Spinal cord (tissue), 10 donors: ENCODE results near the gene ALDH18A1. TPM values are rescaled to one million over a fixed set of nuclear protein-coding genes. Genes with fewer than 3 reads are reported as not detected.
"Not testable (repeated sequence)": the region's sequence is repeated elsewhere in the genome, so short reads cannot be mapped to it uniquely, and the experiment has no call there.

Source experiments
- DNase-seq, 6 donors: peaks; one replicate each; pipeline versions ENCODE4 v3.0.0 to v3.0.0-alpha.2; 2013 to 2015; ENCODE audit warnings: low spot score in 6 of 6, low read depth in 4 of 6
- H3K27ac ChIP-seq: one replicate; pipeline ENCODE4 v1.5.1; 2013; ENCODE audit warnings: low read depth, low read length, control low read depth
- H3K27me3 ChIP-seq: one replicate; pipeline ENCODE4 v1.6.1; 2013; ENCODE audit warnings: low read length; ENCODE audit not compliant: control insufficient read depth, insufficient read depth
- H3K36me3 ChIP-seq: one replicate; pipeline ENCODE4 v1.6.1; 2013; ENCODE audit warnings: low read length; ENCODE audit not compliant: control insufficient read depth, insufficient read depth
- H3K4me1 ChIP-seq: one replicate; pipeline ENCODE4 v1.6.1; 2013; ENCODE audit warnings: low read length; ENCODE audit not compliant: control insufficient read depth, insufficient read depth
- H3K4me3 ChIP-seq: one replicate; pipeline ENCODE4 v1.5.1; 2013; ENCODE audit warnings: low read depth, low read length, control low read depth
- H3K9me3 ChIP-seq: one replicate; pipeline ENCODE4 v1.6.1; 2013; ENCODE audit warnings: low read length; ENCODE audit not compliant: control insufficient read depth, insufficient read depth
- WGBS: methylation state at CpG from one replicate; pipeline ENCODE4 v1.1.5; 2013; ENCODE audit warnings: missing lambda C conversion rate; ENCODE audit not compliant: insufficient coverage; 5-methylcytosine and 5-hydroxymethylcytosine counted together
- polyA plus RNA-seq, 2 donors: library from polyadenylated mRNA; unstranded; fragments of 120-200 nt; gene quantifications; one replicate each; pipeline ENCODE4 v1.2.1, GENCODE V29; 2013; ENCODE audit not compliant: insufficient read length in 2 of 2
- total RNA-seq, 2 donors: library from RNA; depleted of rRNA in 1 of 2; stranded (reverse); fragments of 120-200 nt in 1 of 2; fragments of >200 nt in 1 of 2; gene quantifications; one replicate each; pipeline versions ENCODE4 v1.2.3 to v1.2.4, GENCODE V29; 2013 to 2014
- donor health status: healthy.

Gene ALDH18A1
- total and polyA plus RNA-seq, 4 donors = 57.6 to 75.7 (median 58.5) TPM

DNA sequence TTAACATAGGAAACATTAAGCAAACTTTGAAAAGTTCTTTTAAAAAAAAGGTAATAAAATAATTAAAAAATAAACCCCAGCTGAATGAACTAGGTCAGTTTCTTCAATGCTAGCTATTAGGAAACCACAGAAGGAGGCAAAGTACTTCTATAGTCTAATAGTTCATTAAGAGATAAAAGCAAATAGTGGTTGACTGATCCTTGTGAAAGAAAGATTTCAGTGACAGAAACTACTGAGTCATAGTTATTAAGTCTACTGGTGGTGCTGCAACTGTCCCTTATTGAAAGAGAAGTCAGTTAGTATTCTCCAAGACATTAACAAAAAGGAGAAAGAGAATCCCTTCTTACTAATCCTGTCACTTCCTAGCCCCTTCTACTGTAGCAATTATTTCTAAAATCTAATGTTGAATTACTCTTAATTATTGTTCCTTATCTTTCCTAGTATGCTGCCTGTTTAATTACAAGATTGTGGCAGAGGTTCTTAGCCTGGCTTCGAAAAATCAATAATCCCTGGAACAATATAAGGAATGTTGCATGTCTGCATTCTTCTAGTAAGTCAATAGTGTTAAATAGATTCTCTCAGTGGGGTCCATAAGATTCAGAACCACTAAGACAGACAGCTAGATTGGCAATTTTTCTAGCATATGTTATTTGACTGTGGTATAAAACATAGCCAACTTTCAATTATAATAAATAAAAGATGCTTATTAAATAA lies 19.0 kb upstream of the ALDH18A1 start:
- no CpG with 5 or more reads among the region's 1 CpG for WGBS
- no peak for DNase-seq
- peaks cover 6% of the 10 kb centered on the region for H3K36me3 ChIP-seq
- H3K27ac ChIP-seq = no peak overlapping the region
- no peaks in the 10 kb centered on the region for H3K4me1 ChIP-seq
- H3K9me3 ChIP-seq = no peaks in the 10 kb centered on the region
- H3K4me3 ChIP-seq = no peak overlapping the region
- H3K27me3 ChIP-seq = no peaks in the 10 kb centered on the region

DNA sequence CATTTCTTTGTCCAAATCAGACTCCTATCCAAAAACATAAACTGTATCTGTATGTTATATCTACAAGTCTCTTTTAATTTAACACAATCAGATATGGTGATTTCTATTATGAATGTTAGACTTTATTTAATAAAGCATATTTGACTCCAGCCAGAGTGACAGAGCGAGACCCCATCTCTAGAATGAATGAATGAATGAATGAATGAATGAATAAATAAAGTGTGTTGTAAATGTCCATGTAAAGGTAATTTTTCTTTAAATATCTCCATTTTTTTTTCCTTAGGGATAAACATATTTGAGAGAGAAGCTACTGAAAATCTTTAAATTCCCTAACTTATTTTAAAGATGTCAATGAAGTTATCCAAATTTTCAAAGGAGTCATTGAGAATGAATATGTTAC lies 18.1 kb upstream of the ALDH18A1 start:
- Histone ChIP-seq H3K9me3 (no peaks in the 10 kb centered on the region), H3K4me1 (no peaks in the 10 kb centered on the region), H3K4me3 (no peak overlapping the region), H3K36me3 (peaks cover 8% of the 10 kb centered on the region), H3K27me3 (no peaks in the 10 kb centered on the region), H3K27ac (no peak overlapping the region)
- no peak for DNase-seq
- WGBS = no CpG with 5 or more reads among the region's 1 CpG

DNA sequence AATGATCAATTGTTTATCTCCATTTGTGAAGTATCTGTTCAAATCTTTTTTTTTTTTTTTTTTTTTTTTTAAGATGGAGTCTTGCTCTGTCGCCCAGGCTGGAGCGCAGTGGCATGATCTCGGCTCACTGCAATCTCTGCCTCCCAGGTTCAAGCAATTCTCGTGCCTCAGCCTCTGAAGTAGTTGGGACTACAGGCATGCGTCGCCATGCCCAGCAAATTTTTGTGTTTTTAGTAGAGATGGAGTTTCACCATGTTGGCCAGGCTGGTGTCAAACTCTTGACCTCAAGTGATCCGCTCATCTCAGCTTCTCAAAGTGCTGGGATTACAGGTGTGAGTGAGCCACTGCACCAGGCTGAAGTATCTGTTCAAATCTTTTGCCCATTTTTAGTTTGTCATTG lies 16.1 kb upstream of the ALDH18A1 start:
- H3K9me3 ChIP-seq, H3K4me1 ChIP-seq, H3K27ac ChIP-seq, H3K27me3 ChIP-seq, H3K4me3 ChIP-seq, DNase-seq: not testable (repeated sequence)
- 97% methylated on average over 4 of the region's 7 CpGs for WGBS
- peaks cover 11% of the 10 kb centered on the region for H3K36me3 ChIP-seq

DNA sequence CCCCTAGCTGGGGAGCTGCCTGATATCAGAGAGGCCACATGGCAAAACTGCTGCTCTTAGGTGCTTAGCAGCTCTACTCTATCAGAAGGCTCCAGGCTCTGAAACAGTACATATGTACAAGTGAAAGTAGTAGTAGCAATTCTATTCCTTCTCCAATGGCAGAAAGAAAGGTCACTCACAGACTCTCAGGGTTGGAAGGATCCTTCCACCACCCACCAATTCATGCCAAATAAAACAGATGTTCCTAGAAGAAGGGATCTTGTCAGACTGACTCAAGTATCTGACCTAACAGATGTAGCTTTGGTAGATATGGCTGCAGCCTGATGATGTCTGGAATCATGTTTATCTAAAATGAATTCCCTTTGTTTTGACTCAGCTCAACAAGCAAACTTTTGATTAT lies 8.0 kb upstream of the ALDH18A1 start:
- Histone ChIP-seq H3K9me3 (no peaks in the 10 kb centered on the region), H3K4me1 (no peaks in the 10 kb centered on the region), H3K36me3 (peaks cover 13% of the 10 kb centered on the region), H3K27me3 (no peaks in the 10 kb centered on the region), H3K4me3 (no peak overlapping the region), H3K27ac (no peak overlapping the region)
- no peak for DNase-seq

DNA sequence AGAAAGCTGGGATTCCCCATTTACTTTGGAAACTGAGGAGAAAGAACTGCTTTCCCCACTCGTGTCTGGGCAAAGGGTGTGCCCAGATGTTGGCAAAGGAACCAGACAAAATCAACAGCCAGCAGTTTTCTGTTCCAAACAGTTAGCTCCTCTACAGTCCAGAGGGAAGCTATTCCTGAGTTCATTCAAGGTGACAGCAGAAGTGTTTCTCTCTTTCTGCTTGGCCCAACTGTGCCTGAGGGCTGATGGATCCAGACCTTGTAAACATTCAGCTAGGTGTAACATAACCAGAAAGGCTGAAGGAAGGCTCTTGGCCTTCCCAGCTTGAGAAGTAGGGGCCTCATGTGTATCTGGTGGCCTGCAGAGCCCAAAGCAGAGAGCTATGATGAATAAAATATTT lies 7.0 kb upstream of the ALDH18A1 start:
- no peak overlapping the region for H3K4me3 ChIP-seq
- H3K27ac ChIP-seq = no peak overlapping the region
- no peaks in the 10 kb centered on the region for H3K27me3 ChIP-seq
- peaks cover 10% of the 10 kb centered on the region for H3K36me3 ChIP-seq
- H3K4me1 ChIP-seq = no peaks in the 10 kb centered on the region
- H3K9me3 ChIP-seq = no peaks in the 10 kb centered on the region
- WGBS = no CpG with 5 or more reads among the region's 1 CpG
- no peak for DNase-seq

DNA sequence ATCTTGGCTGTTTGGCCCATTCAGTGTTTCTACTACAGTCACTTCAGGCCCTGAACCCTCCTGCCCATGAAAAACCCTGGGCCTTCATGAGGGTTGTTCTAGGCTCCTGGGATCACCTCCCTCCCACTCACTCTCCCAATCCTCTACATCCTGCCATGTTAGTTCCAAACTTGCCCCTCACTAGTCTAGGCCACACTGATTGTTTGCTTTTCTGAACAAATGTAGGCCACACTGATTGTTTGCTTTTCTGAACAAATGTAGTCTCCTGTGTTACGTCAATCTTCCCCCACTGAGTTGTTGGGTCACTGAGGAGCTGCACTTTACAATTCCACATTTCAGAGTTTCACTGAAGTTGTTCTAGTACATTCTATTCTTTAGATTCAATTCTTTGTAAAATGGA lies 5.3 kb upstream of the ALDH18A1 start:
- DNase-seq = peak in 1 of 6 donors; percentile 26
- H3K4me3 ChIP-seq = no peak overlapping the region
- no peaks in the 10 kb centered on the region for H3K27me3 ChIP-seq
- 86% methylated on average over 1 of the region's 1 CpG for WGBS
- peaks cover 10% of the 10 kb centered on the region for H3K36me3 ChIP-seq
- peaks cover under 1% of the 10 kb centered on the region for H3K4me1 ChIP-seq
- no peaks in the 10 kb centered on the region for H3K9me3 ChIP-seq
- H3K27ac ChIP-seq = peak overlapping the region; percentile 30

DNA sequence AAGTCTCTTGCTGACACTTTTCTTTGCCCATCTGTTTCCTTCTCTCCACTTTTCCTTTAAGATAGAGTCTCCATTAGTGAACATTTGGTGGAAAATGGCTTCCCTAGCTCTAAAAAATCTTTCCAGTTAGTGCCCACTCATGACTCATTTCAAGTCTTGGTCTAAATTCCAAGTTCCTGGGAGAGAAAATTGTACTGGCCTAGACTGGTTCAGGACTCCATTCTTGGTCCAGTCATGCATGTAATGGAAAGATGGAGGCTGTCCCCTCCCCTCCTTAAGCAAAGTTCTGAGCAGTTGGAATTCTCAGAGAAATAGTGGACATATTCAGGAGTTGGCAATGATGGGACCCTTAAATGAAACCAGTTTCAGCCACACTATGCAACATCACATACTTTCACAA lies 3.8 kb upstream of the ALDH18A1 start:
- DNase-seq = no peak
- Histone ChIP-seq H3K4me1 (peaks cover 7% of the 10 kb centered on the region), H3K27me3 (no peaks in the 10 kb centered on the region), H3K9me3 (no peaks in the 10 kb centered on the region), H3K4me3 (no peak overlapping the region), H3K27ac (no peak overlapping the region), H3K36me3 (peaks cover 6% of the 10 kb centered on the region)

DNA sequence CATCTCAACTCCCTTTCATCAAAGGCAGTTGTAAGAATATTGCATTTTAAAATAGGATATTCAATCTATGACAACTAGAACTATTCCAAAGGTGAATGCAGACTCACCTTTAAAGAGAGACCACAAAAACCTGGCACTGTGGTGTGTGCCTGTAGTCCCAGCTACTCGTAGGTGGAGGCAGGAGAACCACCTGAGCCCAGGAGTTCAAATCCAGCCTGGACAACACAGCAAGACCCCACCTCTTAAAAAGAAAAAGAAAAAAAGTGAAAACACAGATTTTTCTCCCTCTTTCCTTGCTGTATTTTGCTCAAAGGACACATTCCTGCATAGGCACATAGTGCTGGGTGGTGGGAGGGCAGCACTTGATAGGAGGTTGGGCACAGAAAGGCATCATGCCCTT lies 739 bp upstream of the ALDH18A1 start:
- DNase-seq = no peak
- WGBS = no CpG with 5 or more reads among the region's 1 CpG
- H3K36me3 ChIP-seq = peaks cover 8% of the 10 kb centered on the region
- no peaks in the 10 kb centered on the region for H3K27me3 ChIP-seq
- no peaks in the 10 kb centered on the region for H3K9me3 ChIP-seq
- H3K4me3 ChIP-seq = no peak overlapping the region
- H3K27ac ChIP-seq = no peak overlapping the region
- H3K4me1 ChIP-seq = peaks cover 11% of the 10 kb centered on the region

DNA sequence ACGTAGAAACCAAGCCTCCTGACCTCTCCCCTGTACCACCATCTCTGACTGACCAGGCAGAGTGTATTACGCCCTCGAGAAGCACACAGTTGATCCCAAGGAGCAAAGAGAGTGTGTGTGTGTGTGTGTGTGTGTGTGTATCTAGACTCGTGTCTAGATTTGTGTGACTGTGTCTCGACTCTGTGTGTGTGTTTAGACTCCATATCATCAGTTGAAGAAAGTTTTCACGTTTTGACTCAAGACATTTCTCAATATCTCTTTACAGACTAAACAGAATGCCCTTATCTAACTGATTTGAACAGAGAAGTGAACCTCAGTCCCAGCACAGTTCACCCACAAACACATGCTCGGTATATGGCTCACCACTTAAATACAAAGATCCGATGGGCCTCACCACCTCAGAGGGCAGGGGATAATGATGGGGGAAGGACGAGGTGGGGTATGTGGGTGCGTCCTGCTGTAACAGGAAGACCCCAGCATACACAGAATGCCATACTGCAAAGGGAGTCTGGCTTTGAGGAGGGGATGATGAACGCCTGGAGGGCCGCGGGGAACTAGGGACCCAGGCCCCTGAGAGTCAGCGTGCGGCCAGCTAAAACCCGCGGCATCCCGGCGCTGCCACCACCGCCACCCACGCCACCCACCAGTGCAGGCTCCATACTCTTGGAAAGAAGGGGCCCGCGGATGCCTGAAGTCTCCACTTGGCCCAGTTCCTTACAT lies 780 bp downstream of the ALDH18A1 start:
- no peaks in the 10 kb centered on the region for H3K27me3 ChIP-seq
- H3K4me3 ChIP-seq = peak overlapping the region; percentile 77
- H3K9me3 ChIP-seq = no peaks in the 10 kb centered on the region
- 0% methylated on average over 15 of the region's 23 CpGs for WGBS
- H3K36me3 ChIP-seq = peaks cover 18% of the 10 kb centered on the region
- H3K27ac ChIP-seq = peak overlapping the region; percentile 71
- peak in 3 of 6 donors; percentile 15 to 47 (median 19) for DNase-seq
- peaks cover 11% of the 10 kb centered on the region for H3K4me1 ChIP-seq

DNA sequence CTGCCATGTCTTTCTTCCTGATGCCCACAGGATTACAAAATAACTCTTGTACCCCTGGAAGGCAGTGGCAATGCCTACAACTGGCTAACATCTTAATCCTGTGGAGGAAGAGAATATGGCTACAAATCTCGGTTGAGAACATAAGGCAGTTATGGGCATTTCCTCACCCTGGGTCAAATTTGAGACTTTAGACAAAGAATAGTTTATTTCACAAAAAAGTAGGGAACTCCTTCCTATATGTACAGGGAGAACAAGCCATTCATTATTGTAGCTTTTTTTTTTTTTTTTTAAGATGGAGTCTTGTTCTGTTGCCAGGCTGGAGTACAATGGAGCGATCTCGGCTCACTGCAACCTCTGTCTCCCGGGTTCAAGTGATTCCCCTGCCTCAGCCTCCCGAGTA lies 2.6 kb downstream of the ALDH18A1 start:
- Histone ChIP-seq H3K9me3 (no peaks in the 10 kb centered on the region), H3K36me3 (peaks cover 25% of the 10 kb centered on the region), H3K4me1 (peaks cover 11% of the 10 kb centered on the region), H3K27me3 (no peaks in the 10 kb centered on the region), H3K4me3 (no peak overlapping the region), H3K27ac (peak overlapping the region; percentile 72)
- DNase-seq = peak in 2 of 6 donors; percentile 3 to 27
- WGBS = no CpG with 5 or more reads among the region's 5 CpGs
